Neural progenitor cell (in vitro differentiated cells): ENCODE results near the gene WDR20. TPM values are rescaled to one million over a fixed set of nuclear protein-coding genes. Genes with fewer than 3 reads are reported as not detected.

Experiments
- DNase-seq: peaks from one replicate; pipeline ENCODE4 v3.0.0-alpha.2; 2016; ENCODE audit warnings: low spot score
- H2AFZ ChIP-seq: fragments of 200-600 bp; sonication (generic); replicated peaks from 2 replicates; pipeline ENCODE4 v1.6.1; 2016; ENCODE audit warnings: antibody characterized with exemption
- H3F3A ChIP-seq: fragments of 200-600 bp; sonication (generic); 2 replicates; pipeline ENCODE4 v1.6.1; 2016; ENCODE audit warnings: antibody characterized with exemption, low read depth
- H3K27ac ChIP-seq: fragments of 200-600 bp; sonication (generic); 2 replicates; pipeline ENCODE4 v1.5.1; 2016; ENCODE audit warnings: mild to moderate bottlenecking
- H3K27me3 ChIP-seq: fragments of 200-600 bp; sonication (generic); 2 replicates; pipeline ENCODE4 v1.6.1; 2016; ENCODE audit warnings: mild to moderate bottlenecking, moderate library complexity
- H3K36me3 ChIP-seq: fragments of 200-600 bp; sonication (generic); 2 replicates; pipeline ENCODE4 v1.5.1; 2016
- H3K4me1 ChIP-seq: fragments of 200-600 bp; sonication (generic); 2 replicates; pipeline ENCODE4 v1.6.1; 2016; ENCODE audit warnings: mixed run types
- H3K4me2 ChIP-seq: fragments of 200-600 bp; sonication (generic); 2 replicates; pipeline ENCODE4 v1.6.1; 2016
- H3K4me3 ChIP-seq: fragments of 200-600 bp; sonication (generic); 2 replicates; pipeline ENCODE4 v1.5.1; 2016
- H3K79me2 ChIP-seq: fragments of 200-600 bp; sonication (generic); 2 replicates; pipeline ENCODE4 v1.6.1; 2016; ENCODE audit warnings: low read depth
- H3K9ac ChIP-seq: fragments of 200-600 bp; sonication (generic); 2 replicates; pipeline ENCODE4 v1.6.1; 2016
- H3K9me3 ChIP-seq: fragments of 200-600 bp; sonication (generic); 2 replicates; pipeline ENCODE4 v1.5.1; 2016; ENCODE audit warnings: low read depth
- H4K20me1 ChIP-seq: fragments of 200-600 bp; sonication (generic); 2 replicates; pipeline ENCODE4 v1.6.1; 2016; ENCODE audit warnings: low read depth
- H3K27ac Mint-ChIP-seq: 3 replicates; pipeline ENCODE4 v1.8.0; 2021; ENCODE audit warnings: mixed read lengths
- H3K27me3 Mint-ChIP-seq: 2 replicates; pipeline ENCODE4 v1.8.0; 2022; ENCODE audit warnings: low read depth, mild to moderate bottlenecking, inconsistent platforms, moderate library complexity, mixed read lengths; ENCODE audit not compliant: insufficient read depth
- H3K36me3 Mint-ChIP-seq: 3 replicates; pipeline ENCODE4 v1.8.0; 2021; ENCODE audit warnings: mixed read lengths
- H3K4me1 Mint-ChIP-seq: 3 replicates; pipeline ENCODE4 v1.8.0; 2021; ENCODE audit warnings: mixed read lengths
- H3K4me3 Mint-ChIP-seq: 3 replicates; pipeline ENCODE4 v1.8.0; 2021; ENCODE audit warnings: mild to moderate bottlenecking, moderate library complexity, mixed read lengths
- H3K9me3 Mint-ChIP-seq: 3 replicates; pipeline ENCODE4 v1.8.0; 2020; ENCODE audit warnings: mixed read lengths
- CTCF ChIP-seq: fragments of 200-600 bp; sonication (generic); IDR thresholded peaks from 2 replicates; pipeline ENCODE4 v1.5.1; 2017; ENCODE audit warnings: antibody characterized with exemption, mild to moderate bottlenecking
- EZH2 ChIP-seq: fragments of 200-600 bp; sonication (generic); IDR thresholded peaks from 2 replicates; pipeline ENCODE4 v1.6.1; 2017; ENCODE audit warnings: antibody characterized with exemption, mild to moderate bottlenecking, moderate library complexity
- EZH2phosphoT487 ChIP-seq: fragments of 200-600 bp; sonication (generic); IDR thresholded peaks from 2 replicates; pipeline ENCODE4 v1.6.1; 2017; ENCODE audit warnings: antibody characterized with exemption
- total RNA-seq: library from RNA; depleted of rRNA; stranded (reverse); fragments of >200 nt; gene quantifications from 2 replicates; pipeline ENCODE4 v1.2.3, GENCODE V29; 2015; ENCODE audit warnings: low replicate concordance

The WDR20 gene
- total RNA-seq, 1 donor from 2014 or later: 22.4 TPM

GRCh38 chr14:102117852-102118251, 21.8 kb upstream of the WDR20 start:
- H3K4me1 ChIP-seq: no peaks in the 10 kb centered on the region
- H3K4me3 ChIP-seq: no peak overlapping the region
- no peaks in the 10 kb centered on the region for H3K36me3 ChIP-seq
- H3K4me2 ChIP-seq: no peak overlapping the region
- Mint-ChIP-seq H3K4me3 (no peak overlapping the region), H3K27me3 (no peaks in the 10 kb centered on the region), H3K27ac (no peak overlapping the region), H3K36me3 (no peaks in the 10 kb centered on the region), H3K4me1 (no peaks in the 10 kb centered on the region), H3K9me3 (no peaks in the 10 kb centered on the region)
- H3K27ac ChIP-seq: no peak overlapping the region
- no peak overlapping the region for H2AFZ ChIP-seq
- TF ChIP-seq CTCF (no peak), EZH2phosphoT487 (no peak), EZH2 (no peak)
- H3K9ac ChIP-seq: no peak overlapping the region
- H3K9me3 ChIP-seq: no peaks in the 10 kb centered on the region
- H3F3A ChIP-seq: no peaks in the 10 kb centered on the region
- no peaks in the 10 kb centered on the region for H4K20me1 ChIP-seq
- no peak for DNase-seq
- no peaks in the 10 kb centered on the region for H3K79me2 ChIP-seq
- H3K27me3 ChIP-seq: no peaks in the 10 kb centered on the region

- TF ChIP-seq EZH2 (no peak), EZH2phosphoT487 (no peak), CTCF (no peak)
- H3K4me1 ChIP-seq: no peaks in the 10 kb centered on the region
- H3K27me3 ChIP-seq: no peaks in the 10 kb centered on the region
- H3K4me3 Mint-ChIP-seq: no peak overlapping the region
- no peaks in the 10 kb centered on the region for H3K4me1 Mint-ChIP-seq
- H3K36me3 ChIP-seq: no peaks in the 10 kb centered on the region
- no peak for DNase-seq
- H3K27ac Mint-ChIP-seq: no peak overlapping the region
- H3K9me3 Mint-ChIP-seq: no peaks in the 10 kb centered on the region
- H3K79me2 ChIP-seq: no peaks in the 10 kb centered on the region
- no peaks in the 10 kb centered on the region for H3K9me3 ChIP-seq
- H3F3A ChIP-seq: peaks cover 3% of the 10 kb centered on the region
- no peaks in the 10 kb centered on the region for H3K36me3 Mint-ChIP-seq
- H2AFZ ChIP-seq: no peak overlapping the region
- no peak overlapping the region for H3K27ac ChIP-seq
- H3K4me3 ChIP-seq: no peak overlapping the region
- no peak overlapping the region for H3K9ac ChIP-seq
- H3K4me2 ChIP-seq: no peak overlapping the region
- H3K27me3 Mint-ChIP-seq: peaks cover 2% of the 10 kb centered on the region
- H4K20me1 ChIP-seq: no peaks in the 10 kb centered on the region
Measured at GRCh38 chr14:102120888-102121287, 18.8 kb upstream of the WDR20 start.

GRCh38 chr14:102121567-102121966, 18.1 kb upstream of the WDR20 start:
- H3K27me3 ChIP-seq: no peaks in the 10 kb centered on the region
- no peaks in the 10 kb centered on the region for H4K20me1 ChIP-seq
- no peak overlapping the region for H2AFZ ChIP-seq
- H3K4me1 ChIP-seq: no peaks in the 10 kb centered on the region
- peaks cover 2% of the 10 kb centered on the region for H3K27me3 Mint-ChIP-seq
- no peak overlapping the region for H3K27ac Mint-ChIP-seq
- no peak for DNase-seq
- H3K9me3 Mint-ChIP-seq: no peaks in the 10 kb centered on the region
- no peaks in the 10 kb centered on the region for H3K36me3 ChIP-seq
- no peak overlapping the region for H3K9ac ChIP-seq
- no peak for TF ChIP-seq EZH2phosphoT487
- no peak for TF ChIP-seq EZH2
- TF ChIP-seq CTCF: no peak
- H3K4me2 ChIP-seq: no peak overlapping the region
- no peaks in the 10 kb centered on the region for H3K4me1 Mint-ChIP-seq
- H3K79me2 ChIP-seq: no peaks in the 10 kb centered on the region
- H3K9me3 ChIP-seq: no peaks in the 10 kb centered on the region
- H3K36me3 Mint-ChIP-seq: no peaks in the 10 kb centered on the region
- H3F3A ChIP-seq: peaks cover 6% of the 10 kb centered on the region
- no peak overlapping the region for H3K4me3 ChIP-seq
- no peak overlapping the region for H3K27ac ChIP-seq
- no peak overlapping the region for H3K4me3 Mint-ChIP-seq

GRCh38 chr14:102124419-102124818, 15.3 kb upstream of the WDR20 start:
- no peak overlapping the region for H3K4me3 ChIP-seq
- H3K27me3 Mint-ChIP-seq: peaks cover 2% of the 10 kb centered on the region
- H3K27ac Mint-ChIP-seq: no peak overlapping the region
- H3K4me1 ChIP-seq: peaks cover 6% of the 10 kb centered on the region
- DNase-seq: no peak
- H3K9me3 ChIP-seq: no peaks in the 10 kb centered on the region
- no peaks in the 10 kb centered on the region for H3K79me2 ChIP-seq
- no peaks in the 10 kb centered on the region for H3K4me1 Mint-ChIP-seq
- H3K9ac ChIP-seq: no peak overlapping the region
- H3K4me3 Mint-ChIP-seq: no peak overlapping the region
- H3K27me3 ChIP-seq: no peaks in the 10 kb centered on the region
- H3K27ac ChIP-seq: no peak overlapping the region
- H2AFZ ChIP-seq: no peak overlapping the region
- no peak for TF ChIP-seq CTCF
- TF ChIP-seq EZH2: no peak
- TF ChIP-seq EZH2phosphoT487: no peak
- H4K20me1 ChIP-seq: no peaks in the 10 kb centered on the region
- H3K9me3 Mint-ChIP-seq: no peaks in the 10 kb centered on the region
- no peaks in the 10 kb centered on the region for H3K36me3 ChIP-seq
- H3F3A ChIP-seq: peaks cover 11% of the 10 kb centered on the region
- H3K4me2 ChIP-seq: no peak overlapping the region
- H3K36me3 Mint-ChIP-seq: no peaks in the 10 kb centered on the region
